ENCODE results near the gene SCIN. TPM values are rescaled to one million over a fixed set of nuclear protein-coding genes. Genes with fewer than 3 reads are reported as not detected.

SCIN gene
- total and polyA plus RNA-seq, 2 of the 8 experiments (the other 6 are each of a cell fraction or from before 2014, with no cell fraction given): 0.47 to 1.9 TPM

DNA sequence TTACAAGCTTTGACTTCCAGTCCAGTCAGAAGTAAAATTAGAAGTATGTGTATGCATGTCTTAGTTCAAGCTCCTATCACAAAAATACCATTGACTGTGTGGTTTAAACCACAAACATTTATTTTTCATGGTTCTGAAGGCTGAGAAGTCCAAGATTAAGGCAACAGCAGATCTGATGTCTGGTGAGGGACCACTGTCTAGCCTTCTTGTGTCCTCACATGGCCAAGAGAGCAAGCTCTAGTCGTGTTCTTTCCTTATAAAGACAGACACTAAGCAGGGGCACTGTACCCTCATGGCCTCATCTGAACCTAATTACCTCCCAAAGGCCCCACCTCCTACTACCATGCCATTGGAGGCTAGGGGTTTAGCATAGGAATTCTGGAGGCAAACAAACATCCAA lies 75.6 kb downstream of the SCIN start (continued):
- TF ChIP-seq GTF2F1 (IDR thresholded peaks at IDR 0.05; ENCODE audit: borderline replicate concordance, low read depth, low read length) (no peak), CBX8 (IDR thresholded peaks at IDR 0.05; ENCODE audit: borderline replicate concordance, low read depth, low read length) (no peak), SIX5 (IDR thresholded peaks at IDR 0.05; ENCODE audit: low read depth, low read length) (no peak), NRF1 (IDR thresholded peaks at IDR 0.05; ENCODE audit: low read depth, low read length) (no peak)
